Peyer's patch (tissue), 4 donors: ENCODE data around the gene GON4L.

Source experiments
- POLR2A ChIP-seq, 2 donors: fragments of 450-650 bp; IDR thresholded peaks; one replicate each; pipeline ENCODE4 v1.5.1; 2017; ENCODE audit warnings: antibody characterized with exemption in 2 of 2, mild to moderate bottlenecking in 2 of 2, moderate library complexity in 2 of 2
- TF ChIP-seq, protein P1 (sequence below), 6 experiments: fragments of 450-650 bp in 4 of 6; fragments of 200-600 bp in 2 of 6; sonication (generic) in 1 of 6; IDR thresholded peaks; one replicate each; pipeline ENCODE4 v1.5.1; 2017 to 2019; ENCODE audit warnings: antibody characterized with exemption in 6 of 6, mild to moderate bottlenecking in 3 of 6, moderate library complexity in 1 of 6

DNA sequence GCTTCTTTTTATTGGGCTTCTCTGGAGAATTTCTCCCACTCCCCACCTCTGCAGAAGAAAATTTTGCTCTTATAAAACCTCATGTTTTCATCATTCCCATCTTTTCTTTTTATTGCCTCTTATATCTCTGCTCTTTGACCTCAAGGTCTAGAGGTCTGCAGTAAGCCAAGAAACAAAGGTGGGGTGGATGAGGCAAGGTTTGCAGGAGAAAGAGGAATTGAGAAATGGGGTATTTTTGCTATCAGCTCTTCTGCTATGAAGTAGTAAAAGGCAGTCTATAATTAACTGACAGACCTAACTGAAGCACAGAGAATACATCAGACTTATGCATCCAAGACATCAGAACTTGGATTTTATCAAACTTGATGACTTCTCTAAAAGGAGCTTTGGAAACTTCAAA, 25.2 kb upstream of the GON4L start:
- TF ChIP-seq, protein P1, sequence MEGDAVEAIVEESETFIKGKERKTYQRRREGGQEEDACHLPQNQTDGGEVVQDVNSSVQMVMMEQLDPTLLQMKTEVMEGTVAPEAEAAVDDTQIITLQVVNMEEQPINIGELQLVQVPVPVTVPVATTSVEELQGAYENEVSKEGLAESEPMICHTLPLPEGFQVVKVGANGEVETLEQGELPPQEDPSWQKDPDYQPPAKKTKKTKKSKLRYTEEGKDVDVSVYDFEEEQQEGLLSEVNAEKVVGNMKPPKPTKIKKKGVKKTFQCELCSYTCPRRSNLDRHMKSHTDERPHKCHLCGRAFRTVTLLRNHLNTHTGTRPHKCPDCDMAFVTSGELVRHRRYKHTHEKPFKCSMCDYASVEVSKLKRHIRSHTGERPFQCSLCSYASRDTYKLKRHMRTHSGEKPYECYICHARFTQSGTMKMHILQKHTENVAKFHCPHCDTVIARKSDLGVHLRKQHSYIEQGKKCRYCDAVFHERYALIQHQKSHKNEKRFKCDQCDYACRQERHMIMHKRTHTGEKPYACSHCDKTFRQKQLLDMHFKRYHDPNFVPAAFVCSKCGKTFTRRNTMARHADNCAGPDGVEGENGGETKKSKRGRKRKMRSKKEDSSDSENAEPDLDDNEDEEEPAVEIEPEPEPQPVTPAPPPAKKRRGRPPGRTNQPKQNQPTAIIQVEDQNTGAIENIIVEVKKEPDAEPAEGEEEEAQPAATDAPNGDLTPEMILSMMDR (IDR thresholded peaks at IDR 0.05): no peak
- no peak for TF ChIP-seq POLR2A (IDR thresholded peaks at IDR 0.05)
